Suppressor macrophage treated with lipopolysaccharide for 4 hours (primary cell): Measurements from ENCODE around the gene FAM81B.
"Not testable (repeated sequence)": the region's sequence is repeated elsewhere in the genome, so short reads cannot be mapped to it uniquely, and the experiment has no call there.

Experiments
- DNase-seq: peaks from one replicate; pipeline ENCODE4 v3.0.0-alpha.2; 2020

The FAM81B gene, protein sequence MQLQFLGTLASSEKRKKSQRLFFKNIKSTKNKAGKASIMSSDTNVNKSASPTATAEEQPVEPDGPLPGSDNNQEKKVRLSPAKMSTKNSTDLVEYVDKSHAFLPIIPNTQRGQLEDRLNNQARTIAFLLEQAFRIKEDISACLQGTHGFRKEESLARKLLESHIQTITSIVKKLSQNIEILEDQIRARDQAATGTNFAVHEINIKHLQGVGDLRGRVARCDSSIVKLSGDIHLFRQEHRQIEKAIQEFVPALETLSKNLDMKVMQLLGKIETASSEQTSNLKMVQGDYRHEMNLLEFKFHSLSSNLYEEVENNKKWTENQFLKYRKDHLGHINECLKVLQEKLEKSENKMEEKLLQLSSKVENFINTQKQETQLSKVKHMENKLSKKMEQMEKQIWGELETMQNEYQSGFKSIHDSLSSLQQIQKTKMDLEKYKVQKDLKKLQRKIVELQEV

DNA sequence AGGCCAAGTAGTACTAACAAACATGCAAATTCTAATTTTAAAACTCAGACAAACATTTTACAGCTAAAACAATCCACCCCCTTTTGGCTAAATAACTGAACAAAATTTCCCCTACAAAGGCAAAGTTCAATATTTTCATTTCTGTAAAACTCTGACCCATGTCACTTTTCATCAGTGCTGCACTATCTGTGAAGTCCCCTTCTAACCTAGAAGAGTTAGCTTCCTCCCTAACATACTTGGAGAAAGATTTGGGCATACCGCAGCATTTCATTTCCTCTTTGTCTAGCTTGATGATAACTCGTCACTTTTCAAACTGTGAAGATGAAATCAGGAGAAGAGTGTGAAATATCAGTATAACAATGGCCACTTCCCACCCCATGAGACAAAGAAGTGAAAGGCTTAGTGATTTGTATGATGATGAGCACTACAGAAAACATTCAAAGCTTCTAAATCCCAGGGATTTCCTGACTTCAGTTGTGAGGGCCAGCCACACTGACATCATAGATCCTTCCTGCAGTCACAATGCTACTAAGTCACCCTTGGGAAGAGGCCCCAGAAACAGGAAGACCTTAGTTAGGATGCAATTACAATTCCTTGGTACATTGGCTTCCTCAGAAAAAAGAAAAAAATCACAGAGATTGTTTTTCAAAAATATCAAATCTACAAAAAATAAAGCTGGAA is at the start of gene FAM81B:
Gene FAM81B, plus strand, starts transcription at position 555 of the 681 bp plus-strand sequence. Its CDS starts 24 bp downstream, at position 579.
- peak; percentile 7 for DNase-seq

- DNase-seq, result not testable (repeated sequence)
These were observed 49.7 kb upstream of the FAM81B start for GRCh38 chr5:95341444-95341843.

DNA sequence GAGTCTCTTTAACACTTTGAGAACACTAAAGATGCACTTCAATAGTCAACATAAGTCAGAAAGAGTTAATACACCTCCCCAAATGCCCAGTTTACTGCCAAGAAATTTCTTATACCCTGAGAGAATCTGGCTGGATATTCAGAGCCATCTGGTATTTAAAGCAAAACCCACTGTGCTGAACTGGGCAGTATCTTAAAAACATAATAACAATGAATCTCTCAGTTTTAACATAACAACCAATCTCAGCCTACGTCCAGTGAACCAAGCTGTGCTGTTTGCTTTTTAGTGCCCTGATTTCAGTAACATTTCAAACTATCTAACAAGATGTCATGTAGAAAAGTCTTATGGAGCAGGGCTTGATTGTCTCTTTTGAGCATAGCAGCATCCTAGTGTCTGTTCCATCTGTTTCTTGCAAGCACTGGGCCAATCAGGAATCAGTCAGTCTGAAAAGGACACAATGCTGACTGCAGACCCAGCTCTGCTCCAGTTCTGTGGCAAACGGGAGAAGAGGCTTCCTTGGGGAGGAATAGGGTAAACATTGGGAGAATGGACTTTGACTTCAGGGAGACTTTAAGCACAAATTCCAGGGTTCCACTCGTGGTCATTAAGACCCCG is 43.6 kb upstream of the FAM81B start:
- no peak for DNase-seq

DNA sequence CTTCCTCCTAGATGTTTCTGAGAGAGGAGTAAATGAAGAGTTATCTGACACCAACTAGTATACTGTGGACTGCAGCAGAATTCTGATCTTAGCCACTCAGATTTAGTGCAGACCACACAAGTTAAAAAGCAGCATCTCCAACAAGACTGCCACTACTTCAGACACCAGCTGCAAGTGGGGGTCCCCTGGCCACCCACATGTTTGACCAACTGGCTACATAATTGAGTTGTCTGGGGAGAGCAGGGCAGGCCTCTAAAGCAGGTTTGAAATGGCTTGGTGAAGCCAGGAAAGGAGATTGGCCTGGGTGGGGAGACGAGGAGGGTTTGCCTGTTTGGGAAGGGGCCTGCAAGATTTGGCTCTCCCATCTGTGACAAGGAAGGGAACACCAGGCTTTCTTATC is 40.5 kb upstream of the FAM81B start:
- DNase-seq, result no peak

- DNase-seq, result no peak
These were observed 38.5 kb upstream of the FAM81B start for GRCh38 chr5:95352691-95353090.

- no peak for DNase-seq
These were observed 32.8 kb upstream of the FAM81B start for GRCh38 chr5:95358320-95358719.

GRCh38 chr5:95358848-95359247 is 32.3 kb upstream of the FAM81B start:
- DNase-seq, result no peak

- DNase-seq, result not testable (repeated sequence)
These were observed 30.5 kb upstream of the FAM81B start for GRCh38 chr5:95360667-95361066.

DNA sequence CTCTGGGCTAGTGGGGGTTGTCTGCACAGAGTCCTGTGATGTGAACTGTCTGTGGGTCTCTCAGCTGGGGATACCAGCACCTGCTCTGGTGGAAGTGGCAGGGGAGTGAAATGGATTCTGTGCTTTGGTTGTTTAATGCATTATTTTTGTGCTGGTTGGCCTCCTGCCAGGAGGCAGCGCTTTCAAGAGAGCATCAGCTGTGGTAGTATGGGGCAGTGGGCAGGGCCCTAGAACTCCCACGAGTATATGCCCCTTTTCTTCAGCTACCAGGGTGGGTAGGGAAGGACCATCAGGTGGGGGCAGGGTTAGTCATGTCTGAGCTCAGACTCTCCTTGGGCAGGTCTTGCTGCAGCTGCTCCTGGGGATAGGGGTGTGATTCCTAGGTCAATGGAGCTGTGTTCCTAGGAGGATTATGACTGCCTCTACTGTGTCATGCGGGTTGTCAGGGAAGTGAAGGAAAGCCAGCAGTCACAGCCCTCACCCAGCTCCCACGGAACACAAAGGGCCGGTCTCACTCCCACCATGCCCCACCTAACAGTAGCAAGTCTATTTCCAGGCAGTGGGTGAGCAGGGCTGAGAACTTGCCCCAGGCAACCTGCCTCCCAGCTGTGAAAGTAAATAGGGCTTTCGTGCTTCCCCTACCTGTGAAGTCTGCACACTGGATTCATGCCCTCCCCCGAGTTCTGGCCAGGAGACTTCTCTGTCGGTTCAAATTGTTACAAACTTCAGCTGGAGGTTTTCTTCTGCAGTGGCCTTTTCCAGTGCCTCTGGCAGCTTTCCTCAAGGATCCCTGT is 25.7 kb upstream of the FAM81B start:
- no peak for DNase-seq

- DNase-seq, result no peak
These were observed 21.4 kb upstream of the FAM81B start for GRCh38 chr5:95369782-95370181.

DNA sequence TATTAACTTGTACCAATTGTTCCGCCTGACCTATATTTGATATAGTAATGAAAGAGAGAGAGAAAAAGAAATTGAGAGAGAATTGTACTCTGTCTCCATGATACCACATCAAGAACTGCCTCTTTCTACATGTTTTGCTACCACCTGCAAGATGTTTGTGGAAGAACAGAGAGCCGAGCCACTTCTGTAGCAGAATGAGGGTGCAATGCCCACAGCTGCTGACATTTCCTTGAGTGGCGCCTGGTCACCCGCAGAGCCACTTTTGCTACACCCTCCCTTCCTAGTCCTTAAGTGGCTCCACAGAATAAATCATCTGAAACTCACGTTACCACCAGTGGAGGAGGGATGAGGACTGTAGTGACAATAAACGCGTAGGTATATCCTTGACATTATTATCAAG is 17.1 kb upstream of the FAM81B start:
- no peak for DNase-seq

- no peak for DNase-seq
These were observed 15.6 kb upstream of the FAM81B start for GRCh38 chr5:95375591-95375990.

DNA sequence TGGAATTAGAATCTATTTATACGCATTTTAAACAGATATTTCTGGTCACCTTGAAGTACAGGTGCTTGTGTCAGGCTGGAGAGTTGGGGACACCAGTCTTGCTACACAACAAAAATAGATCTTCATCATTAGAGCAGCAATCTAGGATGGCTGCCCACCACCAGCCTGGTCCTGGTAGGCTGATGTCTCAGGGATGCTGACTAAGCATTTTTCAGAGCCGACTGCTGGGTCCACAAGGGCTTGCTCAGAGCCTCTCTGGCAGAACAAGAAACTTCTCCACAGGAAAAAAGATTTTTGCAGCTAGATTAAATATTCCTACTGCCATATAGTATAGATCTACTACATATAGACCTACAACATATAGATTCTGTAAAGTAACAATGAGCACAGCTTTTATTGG is 12.0 kb upstream of the FAM81B start:
- no peak for DNase-seq

DNA sequence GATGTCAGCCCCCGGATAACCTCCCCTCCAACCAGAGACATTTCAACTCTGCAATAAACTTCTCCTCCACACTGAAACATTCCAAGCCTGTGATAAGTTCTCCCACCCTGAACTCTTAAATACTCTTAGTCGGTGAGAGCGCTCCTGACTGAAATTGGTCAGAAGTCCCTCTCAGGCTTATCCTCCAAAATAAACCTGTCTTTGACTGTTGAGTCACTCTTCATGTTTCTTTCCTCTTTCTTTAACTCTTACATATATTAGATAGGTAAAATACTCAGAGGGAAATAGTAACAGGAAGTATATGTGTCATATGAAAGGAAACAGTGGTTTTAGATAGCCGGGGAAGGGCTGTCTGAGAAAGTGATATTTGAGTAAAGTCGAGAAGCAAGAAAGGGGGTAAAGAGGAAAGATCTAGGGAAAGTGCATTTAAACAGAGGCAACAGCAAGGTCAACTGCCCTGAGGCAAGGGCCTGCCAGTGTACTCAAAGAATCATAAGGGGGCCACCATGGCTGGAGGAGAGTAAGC is 11.0 kb upstream of the FAM81B start:
- DNase-seq, result no peak

DNA sequence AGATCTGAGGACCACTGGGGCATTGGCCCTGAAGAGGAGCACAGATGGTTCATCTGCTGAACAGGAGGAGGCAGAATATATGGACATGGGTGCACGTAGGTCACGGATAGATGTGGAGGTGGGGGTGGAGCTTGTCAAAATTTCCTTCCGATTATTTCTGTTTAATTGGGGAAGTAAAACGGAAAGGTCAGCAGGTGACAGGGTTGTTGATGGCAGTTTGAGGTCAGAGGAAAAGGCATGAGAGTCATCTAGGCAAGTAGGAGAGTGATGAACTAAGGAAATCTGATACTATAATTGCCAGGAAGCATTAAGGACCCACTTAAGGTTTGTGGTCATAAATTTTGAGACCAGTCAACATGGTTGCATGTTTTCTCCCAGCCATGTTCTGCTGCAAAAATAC is 8.4 kb upstream of the FAM81B start:
- no peak for DNase-seq

GRCh38 chr5:95384485-95385213 is 6.5 kb upstream of the FAM81B start:
- DNase-seq, result no peak

GRCh38 chr5:95385334-95385733 is 5.8 kb upstream of the FAM81B start:
- no peak for DNase-seq

- DNase-seq, result not testable (repeated sequence)
These were observed 799 bp downstream of the FAM81B start for GRCh38 chr5:95391965-95392364.

- DNase-seq, result no peak
These were observed 1.5 kb downstream of the FAM81B start for GRCh38 chr5:95392593-95393182.

DNA sequence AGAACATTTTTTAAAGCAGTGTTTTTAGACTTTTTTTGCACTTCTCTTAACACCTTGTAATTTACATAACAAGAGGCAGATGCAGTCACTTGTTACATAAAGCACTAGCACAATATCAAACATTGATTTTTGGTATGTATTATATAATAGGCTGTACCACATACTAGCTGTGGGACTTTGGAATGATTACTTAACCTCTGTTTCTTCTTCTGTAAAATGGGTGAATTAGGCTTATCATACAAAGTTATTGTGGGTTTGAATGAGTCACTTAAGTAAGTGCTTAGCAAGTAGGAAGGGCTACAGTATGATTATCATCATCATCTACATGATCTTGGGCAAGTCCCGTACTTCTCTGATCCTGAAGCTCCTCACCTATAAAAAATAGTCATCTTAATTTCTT is 2.1 kb downstream of the FAM81B start:
- DNase-seq, result no peak

DNA sequence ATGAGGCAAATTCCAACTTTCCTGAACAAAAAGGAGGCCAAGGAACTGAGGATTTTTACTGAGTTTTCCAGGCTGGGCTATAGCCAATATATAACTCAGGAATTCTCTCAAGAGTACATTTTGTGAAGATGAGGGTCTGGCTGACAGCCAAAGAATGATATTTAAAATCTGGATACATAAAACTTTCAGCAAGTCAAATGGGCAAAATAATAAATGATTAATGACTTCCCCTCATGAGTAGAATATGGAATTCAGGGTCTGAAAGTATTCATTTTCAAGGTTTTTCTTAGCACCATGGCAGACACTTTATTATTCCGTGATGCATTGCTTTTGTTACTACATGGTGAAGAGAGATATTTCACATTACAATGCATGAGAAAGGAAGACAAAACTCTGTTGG is 7.8 kb downstream of the FAM81B start:
- DNase-seq, result no peak

GRCh38 chr5:95401626-95402025 is 10.5 kb downstream of the FAM81B start:
- DNase-seq, result no peak
